HepG2 (cell line): ENCODE measurements around the gene MEGF6. TPM values are rescaled to one million over a fixed set of nuclear protein-coding genes. Genes with fewer than 3 reads are reported as not detected.

Experiments
- AGO2 ChIP-seq: fragments of 200-400 bp; formaldehyde crosslinking; optimal IDR thresholded peaks from 2 replicates; pipeline ENCODE3; 2017; ENCODE audit warnings: mild to moderate bottlenecking, low read depth, low read length, moderate library complexity
- ARID2 ChIP-seq: sonication (generic); formaldehyde crosslinking; IDR thresholded peaks from 2 replicates; pipeline ENCODE4 v1.8.1; 2022; ENCODE audit warnings: mild to moderate bottlenecking, missing genetic modification reagents, borderline replicate concordance
- ARID3A ChIP-seq: IDR thresholded peaks from 2 replicates; pipeline ENCODE4 v1.6.1; 2012; ENCODE audit warnings: low read depth, low read length, improper control_type of control experiment
- ARNT ChIP-seq: fragments of 450-650 bp; IDR thresholded peaks from 2 replicates; pipeline ENCODE4 v1.6.1; 2017
- ATF7-NPFF ChIP-seq: sonication (generic); formaldehyde crosslinking; IDR thresholded peaks from 2 replicates; pipeline ENCODE4 v1.8.1; 2023; ENCODE audit warnings: mild to moderate bottlenecking, low read depth, missing genetic modification reagents, moderate library complexity
- BHLHE40 ChIP-seq: IDR thresholded peaks from 2 replicates; pipeline ENCODE4 v1.6.1; 2011; ENCODE audit warnings: low read length, improper control_type of control experiment
- CCAR2 ChIP-seq: fragments of 200-400 bp; formaldehyde crosslinking; optimal IDR thresholded peaks from 2 replicates; pipeline ENCODE3; 2018; ENCODE audit warnings: low read depth, mild to moderate bottlenecking, low read length, moderate library complexity
- CEBPG ChIP-seq: IDR thresholded peaks from 2 replicates; pipeline ENCODE4 v1.6.1; 2016
- CHD2 ChIP-seq: IDR thresholded peaks from 2 replicates; pipeline ENCODE4 v1.6.1; 2011; ENCODE audit warnings: low read depth, low read length, improper control_type of control experiment
- ETS1 ChIP-seq: sonication (generic); formaldehyde crosslinking; IDR thresholded peaks from 2 replicates; pipeline ENCODE4 v1.4.0; 2020; ENCODE audit warnings: missing genetic modification reagents
- ETV6 ChIP-seq: sonication (generic); formaldehyde crosslinking; conservative IDR thresholded peaks from 2 replicates; pipeline ENCODE4 v1.4.0; 2020; ENCODE audit warnings: missing genetic modification reagents
- GTF3A ChIP-seq: sonication (generic); formaldehyde crosslinking; conservative IDR thresholded peaks from 2 replicates; pipeline ENCODE4 v1.4.0; 2020; ENCODE audit warnings: mild to moderate bottlenecking, missing genetic modification reagents
- KDM1A ChIP-seq: IDR thresholded peaks from 2 replicates; pipeline ENCODE4 v1.6.1; 2016; ENCODE audit warnings: missing compliant biosample characterization
- KLF12 ChIP-seq: sonication (generic); formaldehyde crosslinking; IDR thresholded peaks from 2 replicates; pipeline ENCODE4 v1.4.0; 2020; ENCODE audit warnings: missing genetic modification reagents, borderline replicate concordance
- MED13 ChIP-seq: sonication (generic); formaldehyde crosslinking; IDR thresholded peaks from 2 replicates; pipeline ENCODE4 v1.5.0; 2020; ENCODE audit warnings: missing genetic modification reagents
- SIX1 ChIP-seq: sonication (generic); formaldehyde crosslinking; IDR thresholded peaks from 2 replicates; pipeline ENCODE4 v1.4.0; 2020; ENCODE audit warnings: missing genetic modification reagents, borderline replicate concordance
- YEATS4 ChIP-seq: sonication (generic); formaldehyde crosslinking; IDR thresholded peaks from 2 replicates; pipeline ENCODE4 v1.4.0; 2020; ENCODE audit warnings: missing genetic modification reagents, borderline replicate concordance
- ZFP62 ChIP-seq: sonication (generic); formaldehyde crosslinking; IDR thresholded peaks from 2 replicates; pipeline ENCODE4 v1.4.0; 2020; ENCODE audit warnings: missing genetic modification reagents
- ZNF496 ChIP-seq: sonication (generic); formaldehyde crosslinking; IDR thresholded peaks from 2 replicates; pipeline ENCODE4 v1.8.1; 2023; ENCODE audit warnings: mild to moderate bottlenecking, moderate library complexity, missing genetic modification reagents; ENCODE audit not compliant: insufficient replicate concordance
- ZNF501 ChIP-seq: sonication (generic); formaldehyde crosslinking; IDR thresholded peaks from 2 replicates; pipeline ENCODE4 v1.5.1; 2020; ENCODE audit warnings: mild to moderate bottlenecking, moderate library complexity, missing genetic modification reagents
- ZNF850 ChIP-seq: sonication (generic); formaldehyde crosslinking; conservative IDR thresholded peaks from 2 replicates; pipeline ENCODE4 v1.9.0; 2021; ENCODE audit warnings: mild to moderate bottlenecking, missing genetic modification reagents
- ZZZ3 ChIP-seq: sonication (generic); formaldehyde crosslinking; IDR thresholded peaks from 2 replicates; pipeline ENCODE4 v1.4.0; 2020; ENCODE audit warnings: missing genetic modification reagents, mild to moderate bottlenecking, borderline replicate concordance
- polyA plus RNA-seq, 8 experiments: library from polyadenylated mRNA; depleted of rRNA in 3 of 8; stranded (reverse) in 7 of 8; unstranded in 1 of 8; fragments of >200 nt; fragmentation: Illumina TruSeq in 4 of 8; extraction: Trizol in 4 of 8; gene quantifications; 2 replicates each; pipeline versions ENCODE4 v1.2.1 to v1.2.3, GENCODE V29; 2011 to 2016; ENCODE audit warnings: low read depth in 4 of 8, missing spikeins in 1 of 8, mixed read lengths in 1 of 8; ENCODE audit not compliant: insufficient read depth in 1 of 8
- total RNA-seq, 5 experiments: library from RNA; depleted of rRNA; stranded (reverse); fragments of >200 nt; fragmentation: Illumina TruSeq; extraction: Trizol; gene quantifications; 2 replicates each; pipeline ENCODE4 v1.2.3, GENCODE V29; 2016; ENCODE audit warnings: low read depth in 1 of 5
- TF ChIP-seq, protein P1 (sequence below): sonication (generic); formaldehyde crosslinking; IDR thresholded peaks from 2 replicates; pipeline ENCODE4 v1.4.0; 2020; ENCODE audit warnings: mild to moderate bottlenecking, missing genetic modification reagents, borderline replicate concordance
- TF ChIP-seq, protein P2 (sequence below): sonication (generic); formaldehyde crosslinking; IDR thresholded peaks from 2 replicates; pipeline ENCODE4 v1.4.0; 2020; ENCODE audit warnings: missing genetic modification reagents

MEGF6 gene
- total and polyA plus RNA-seq, 2 of the 13 experiments (the other 11 are each of a cell fraction or from before 2014, with no cell fraction given): 1.9 TPM

DNA sequence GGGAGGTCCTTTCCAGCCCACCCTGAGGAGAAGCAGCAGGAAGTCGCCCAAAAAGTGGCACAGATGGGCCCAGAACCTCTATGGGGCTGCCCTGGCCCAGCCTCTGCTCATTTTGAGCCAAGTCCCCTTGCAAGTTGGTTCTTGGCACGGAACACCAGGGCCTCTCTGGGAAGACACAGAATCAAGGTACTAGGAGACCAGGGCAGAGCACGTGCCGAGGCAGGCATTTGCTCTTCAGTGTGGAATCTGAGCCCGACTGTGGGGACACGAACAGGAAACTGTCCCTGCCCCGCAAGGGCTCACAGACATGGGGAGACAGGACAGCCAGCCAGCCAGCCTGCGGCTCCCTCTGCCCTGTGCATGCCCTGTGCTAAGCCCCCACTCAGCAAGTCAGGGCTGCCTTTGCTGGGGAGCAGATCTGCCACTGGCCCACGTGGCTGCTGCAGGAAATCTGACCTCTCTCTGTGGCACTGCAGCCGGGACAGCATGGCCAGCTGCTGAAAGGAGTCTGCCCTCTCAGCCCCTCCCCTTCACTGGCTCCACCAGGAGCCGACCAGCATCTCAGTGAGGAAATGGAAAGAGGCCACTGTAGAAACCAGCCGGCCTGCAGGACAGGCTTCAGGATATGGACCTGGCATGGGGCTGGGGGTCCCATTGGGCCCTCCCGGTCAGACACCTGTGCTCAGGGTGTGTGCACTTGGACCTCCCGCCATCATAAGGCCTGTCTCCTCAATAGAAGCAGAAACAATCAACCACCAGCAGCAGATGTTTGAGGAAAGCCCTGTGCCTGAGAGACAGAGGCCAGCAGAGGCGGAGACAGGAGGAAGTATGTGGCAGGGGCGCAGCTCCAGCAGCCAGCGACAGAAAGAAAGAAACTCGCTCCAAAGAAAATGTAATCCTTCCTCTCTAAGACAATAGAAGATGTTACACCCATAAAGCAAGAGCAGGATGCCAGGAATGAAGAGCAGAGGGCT, 153.1 kb downstream of the MEGF6 start (continued):
- TF ChIP-seq, protein P1, sequence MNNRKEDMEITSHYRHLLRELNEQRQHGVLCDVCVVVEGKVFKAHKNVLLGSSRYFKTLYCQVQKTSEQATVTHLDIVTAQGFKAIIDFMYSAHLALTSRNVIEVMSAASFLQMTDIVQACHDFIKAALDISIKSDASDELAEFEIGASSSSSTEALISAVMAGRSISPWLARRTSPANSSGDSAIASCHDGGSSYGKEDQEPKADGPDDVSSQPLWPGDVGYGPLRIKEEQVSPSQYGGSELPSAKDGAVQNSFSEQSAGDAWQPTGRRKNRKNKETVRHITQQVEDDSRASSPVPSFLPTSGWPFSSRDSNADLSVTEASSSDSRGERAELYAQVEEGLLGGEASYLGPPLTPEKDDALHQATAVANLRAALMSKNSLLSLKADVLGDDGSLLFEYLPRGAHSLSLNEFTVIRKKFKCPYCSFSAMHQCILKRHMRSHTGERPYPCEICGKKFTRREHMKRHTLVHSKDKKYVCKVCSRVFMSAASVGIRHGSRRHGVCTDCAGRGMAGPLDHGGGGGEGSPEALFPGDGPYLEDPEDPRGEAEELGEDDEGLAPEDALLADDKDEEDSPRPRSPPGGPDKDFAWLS: no peak
- TF ChIP-seq CCAR2 (no peak), KLF12 (no peak), BHLHE40 (peak; percentile 31; the same call in 1 of the 2 replicates), KDM1A (CRISPR knock-in tag) (no peak), ARNT (no peak), ZFP62 (CRISPR knock-in tag) (no peak), ARID3A (no peak), ARID2 (CRISPR knock-in tag) (no peak), ZZZ3 (no peak), AGO2 (peak; percentile 90), ETS1 (CRISPR knock-in tag) (no peak), CEBPG (CRISPR knock-in tag) (no peak), ZNF496 (CRISPR knock-in tag) (no peak), ATF7-NPFF (CRISPR knock-in tag) (no peak), ZNF501 (CRISPR knock-in tag) (no peak), CHD2 (no peak), YEATS4 (CRISPR knock-in tag) (no peak), ZNF850 (CRISPR knock-in tag) (no peak), ETV6 (CRISPR knock-in tag) (no peak; the same call in 1 of the 2 replicates), MED13 (no peak), SIX1 (CRISPR knock-in tag) (0 out of 2 replicates have a peak, but pooled peaks have one; percentile 29), GTF3A (CRISPR knock-in tag) (no peak)
- TF ChIP-seq, protein P2, sequence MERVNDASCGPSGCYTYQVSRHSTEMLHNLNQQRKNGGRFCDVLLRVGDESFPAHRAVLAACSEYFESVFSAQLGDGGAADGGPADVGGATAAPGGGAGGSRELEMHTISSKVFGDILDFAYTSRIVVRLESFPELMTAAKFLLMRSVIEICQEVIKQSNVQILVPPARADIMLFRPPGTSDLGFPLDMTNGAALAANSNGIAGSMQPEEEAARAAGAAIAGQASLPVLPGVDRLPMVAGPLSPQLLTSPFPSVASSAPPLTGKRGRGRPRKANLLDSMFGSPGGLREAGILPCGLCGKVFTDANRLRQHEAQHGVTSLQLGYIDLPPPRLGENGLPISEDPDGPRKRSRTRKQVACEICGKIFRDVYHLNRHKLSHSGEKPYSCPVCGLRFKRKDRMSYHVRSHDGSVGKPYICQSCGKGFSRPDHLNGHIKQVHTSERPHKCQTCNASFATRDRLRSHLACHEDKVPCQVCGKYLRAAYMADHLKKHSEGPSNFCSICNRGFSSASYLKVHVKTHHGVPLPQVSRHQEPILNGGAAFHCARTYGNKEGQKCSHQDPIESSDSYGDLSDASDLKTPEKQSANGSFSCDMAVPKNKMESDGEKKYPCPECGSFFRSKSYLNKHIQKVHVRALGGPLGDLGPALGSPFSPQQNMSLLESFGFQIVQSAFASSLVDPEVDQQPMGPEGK (CRISPR knock-in tag): peak; percentile 38; the same call in 1 of the 2 replicates
